Measurements from ENCODE around the gene BTN1A1. TPM values are rescaled to one million over a fixed set of nuclear protein-coding genes. Genes with fewer than 3 reads are reported as not detected.

BTN1A1 gene
- total and polyA plus RNA-seq, 9 of the 15 experiments (the other 6 are each of a cell fraction or from before 2014, with no cell fraction given), result 0.01 to 0.15 (median 0.06) TPM; not detected in 4

- no peak for TF ChIP-seq NR3C1 (CRISPR knock-in tag; IDR thresholded peaks at IDR 0.05)
- TF ChIP-seq ILK (tag; IDR thresholded peaks at IDR 0.05; ENCODE audit: borderline replicate concordance, low read depth), result no peak
- TF ChIP-seq U2AF2 (optimal IDR thresholded peaks at IDR 0.05; ENCODE audit: low read depth, low read length), result no peak
- 0 out of 2 replicates have a peak, but pooled peaks have one; percentile 12 for TF ChIP-seq HDGF (IDR thresholded peaks at IDR 0.05)
- peak in 1 of 2 experiments; percentile 70; a peak in 2 of 4 replicates for TF ChIP-seq SRF (CRISPR knock-in tag; IDR thresholded peaks at IDR 0.05)
- no peak; the same call in 1 of the 2 replicates for TF ChIP-seq AFF4 (CRISPR knock-in tag; IDR thresholded peaks at IDR 0.05)
- no peak for TF ChIP-seq ZNF696 (CRISPR knock-in tag; conservative IDR thresholded peaks at IDR 0.05)
- peak; percentile 92; the same call in 1 of the 2 replicates for TF ChIP-seq TARDBP (IDR thresholded peaks at IDR 0.05)
- no peak for TF ChIP-seq ZNF449 (CRISPR knock-in tag; IDR thresholded peaks at IDR 0.05)
- 0 out of 2 replicates have a peak, but pooled peaks have one; percentile 32 for TF ChIP-seq CBX5 (IDR thresholded peaks at IDR 0.05; ENCODE audit: borderline replicate concordance, low read depth)
- TF ChIP-seq HMG20A (CRISPR knock-in tag; conservative IDR thresholded peaks at IDR 0.05), result no peak
- TF ChIP-seq PCBP2 (IDR thresholded peaks at IDR 0.05; ENCODE audit: low read depth, low read length, poor library complexity, severe bottlenecking), result no peak
- TF ChIP-seq ZNF644 (tag; IDR thresholded peaks at IDR 0.05; ENCODE audit: low read depth), result 0 out of 2 replicates have a peak, but pooled peaks have one; percentile 76
- peak; percentile 28 to 29; a peak in 3 of 4 replicates for TF ChIP-seq MLLT1 (IDR thresholded peaks at IDR 0.05)
- TF ChIP-seq ELF4 (CRISPR knock-in tag; IDR thresholded peaks at IDR 0.05), result no peak
- TF ChIP-seq SMARCB1 (IDR thresholded peaks at IDR 0.05; ENCODE audit: insufficient read length, low read depth), result no peak
- peak; percentile 9 for TF ChIP-seq CCNT2 (IDR thresholded peaks at IDR 0.05; ENCODE audit: borderline replicate concordance, extremely low read depth, insufficient read length, low read depth, low read length)
- TF ChIP-seq RBFOX2 (IDR thresholded peaks at IDR 0.05; ENCODE audit: low read depth, low read length), result peak; percentile 67
- peak; percentile 34; the same call in 1 of the 2 replicates for TF ChIP-seq LARP7 (IDR thresholded peaks at IDR 0.05)
- no peak for TF ChIP-seq SNRNP70 (optimal IDR thresholded peaks at IDR 0.05; ENCODE audit: low read depth, low read length)
- TF ChIP-seq KAT8 (IDR thresholded peaks at IDR 0.05; ENCODE audit: low read depth), result no peak
- peak; percentile 38; the same call in 1 of the 2 replicates for TF ChIP-seq MAFK (IDR thresholded peaks at IDR 0.05; ENCODE audit: low read length)
Observed at GRCh38 chr6:26537160-26537845, 37.2 kb downstream of the BTN1A1 start (continued).
